MCF 10A (cell line): ENCODE results near the gene TMEM184B. TPM values are rescaled to one million over a fixed set of nuclear protein-coding genes. Genes with fewer than 3 reads are reported as not detected.
A peak's percentile ranks its signal among the peaks of the same experiment; 100 is the strongest.

ENCODE experiments used
- BruUV-seq: library from RNA; stranded (reverse); fragments of 400-500 nt; replicated peaks from 2 replicates; lab custom pipeline; 2021; lab: Mats Ljungman, UMichigan
- CTCF ChIA-PET: fragments of 300-600 bp; sonication (Branson Sonifier 250); formaldehyde crosslinking; extraction: SDS; loops from one replicate; lab custom pipeline; 2021; ENCODE audit warnings: antibody characterized with exemption, inconsistent platforms; lab: Yijun Ruan, JAX
- POLR2A ChIA-PET: fragments of 300-600, 350-650 bp; sonication (Branson Sonifier 250); formaldehyde crosslinking; extraction: SDS; loops from one replicate; lab custom pipeline; 2020; ENCODE audit warnings: antibody characterized with exemption, inconsistent platforms; lab: Yijun Ruan, JAX
- DNase-seq: peaks from one replicate; pipeline ENCODE4 v3.0.0-alpha.2; 2018; ENCODE audit not compliant: unreplicated experiment
- H3K27ac Mint-ChIP-seq: one replicate; pipeline ENCODE4 v1.8.0; 2022; ENCODE audit warnings: mild to moderate bottlenecking, low read depth, mixed read lengths; ENCODE audit not compliant: unreplicated experiment
- H3K27me3 Mint-ChIP-seq: one replicate; pipeline ENCODE4 v1.8.0; 2022; ENCODE audit warnings: mixed read lengths; ENCODE audit not compliant: insufficient read depth, unreplicated experiment
- H3K36me3 Mint-ChIP-seq: one replicate; pipeline ENCODE4 v1.8.0; 2022; ENCODE audit warnings: mild to moderate bottlenecking, moderate library complexity, mixed read lengths; ENCODE audit not compliant: insufficient read depth, unreplicated experiment
- H3K4me1 Mint-ChIP-seq: one replicate; pipeline ENCODE4 v1.8.0; 2022; ENCODE audit warnings: mixed read lengths; ENCODE audit not compliant: insufficient read depth, unreplicated experiment
- H3K4me3 Mint-ChIP-seq: one replicate; pipeline ENCODE4 v1.8.0; 2022; ENCODE audit warnings: mild to moderate bottlenecking, moderate library complexity, mixed read lengths; ENCODE audit not compliant: unreplicated experiment
- H3K9me3 Mint-ChIP-seq: one replicate; pipeline ENCODE4 v1.8.0; 2022; ENCODE audit warnings: mixed read lengths; ENCODE audit not compliant: unreplicated experiment
- intact Hi-C: fragments of 100-400 bp; cut with micrococcal nuclease; formaldehyde crosslinking; loops from 2 replicates; pipeline ENCODE4 v1.14.1; 2022
- total RNA-seq: library from RNA; stranded (reverse); gene quantifications from 2 replicates; pipeline ENCODE4 v1.2.3, GENCODE V29; 2022
- TF ChIP-seq, protein P1 (sequence below): fragments of 200-600 bp; IDR thresholded peaks from one replicate; pipeline ENCODE4 v1.8.0; 2022; ENCODE audit warnings: antibody characterized with exemption, mild to moderate bottlenecking; ENCODE audit not compliant: unreplicated experiment

Gene TMEM184B
- total RNA-seq, 1 experiment from 2014 or later: 58.7 TPM

DNA sequence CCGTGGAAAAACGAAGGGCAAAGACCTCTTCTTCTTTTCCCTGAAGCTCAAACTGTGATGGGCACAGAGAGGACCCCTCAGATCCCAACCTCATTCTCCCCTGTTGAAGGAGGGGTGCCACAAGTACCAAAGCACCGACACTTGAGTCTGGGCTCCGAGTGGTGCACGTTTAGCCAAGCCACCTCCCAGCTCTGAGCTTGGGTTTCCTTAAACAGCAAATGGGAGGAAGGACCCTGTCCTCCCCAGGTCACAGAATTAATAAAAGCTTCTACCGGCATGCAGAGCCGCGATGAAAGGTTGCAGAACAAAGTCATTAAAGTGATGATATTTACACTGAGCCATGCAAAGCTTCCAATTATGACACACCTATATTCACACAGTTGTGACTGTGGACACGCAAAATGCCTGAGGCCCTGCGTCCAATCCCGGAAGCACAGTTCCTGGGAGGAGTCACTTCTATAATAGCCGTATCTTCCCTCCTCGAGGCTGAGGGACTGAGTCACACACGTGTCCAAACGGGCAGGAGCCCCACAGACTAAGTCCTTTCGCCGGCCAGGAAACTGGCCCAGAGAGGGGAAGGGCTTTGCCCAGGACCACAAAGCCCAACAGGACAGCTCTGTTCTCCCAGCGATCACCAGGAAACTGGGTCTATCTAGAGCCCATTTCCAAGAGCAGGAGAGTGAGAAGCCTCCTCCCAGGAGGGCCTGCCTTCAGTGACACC lies 45.3 kb upstream of the TMEM184B start:
- Mint-ChIP-seq H3K36me3 (peaks cover 22% of the 10 kb centered on the region), H3K4me1 (peaks cover 31% of the 10 kb centered on the region), H3K4me3 (peak overlapping the region; percentile 93), H3K9me3 (no peaks in the 10 kb centered on the region), H3K27ac (peak overlapping the region; percentile 93), H3K27me3 (no peaks in the 10 kb centered on the region)
- TF ChIP-seq, protein P1, sequence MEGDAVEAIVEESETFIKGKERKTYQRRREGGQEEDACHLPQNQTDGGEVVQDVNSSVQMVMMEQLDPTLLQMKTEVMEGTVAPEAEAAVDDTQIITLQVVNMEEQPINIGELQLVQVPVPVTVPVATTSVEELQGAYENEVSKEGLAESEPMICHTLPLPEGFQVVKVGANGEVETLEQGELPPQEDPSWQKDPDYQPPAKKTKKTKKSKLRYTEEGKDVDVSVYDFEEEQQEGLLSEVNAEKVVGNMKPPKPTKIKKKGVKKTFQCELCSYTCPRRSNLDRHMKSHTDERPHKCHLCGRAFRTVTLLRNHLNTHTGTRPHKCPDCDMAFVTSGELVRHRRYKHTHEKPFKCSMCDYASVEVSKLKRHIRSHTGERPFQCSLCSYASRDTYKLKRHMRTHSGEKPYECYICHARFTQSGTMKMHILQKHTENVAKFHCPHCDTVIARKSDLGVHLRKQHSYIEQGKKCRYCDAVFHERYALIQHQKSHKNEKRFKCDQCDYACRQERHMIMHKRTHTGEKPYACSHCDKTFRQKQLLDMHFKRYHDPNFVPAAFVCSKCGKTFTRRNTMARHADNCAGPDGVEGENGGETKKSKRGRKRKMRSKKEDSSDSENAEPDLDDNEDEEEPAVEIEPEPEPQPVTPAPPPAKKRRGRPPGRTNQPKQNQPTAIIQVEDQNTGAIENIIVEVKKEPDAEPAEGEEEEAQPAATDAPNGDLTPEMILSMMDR: no peak
- peak; percentile 97 for DNase-seq
- intact Hi-C loops: loop anchor here (1.0 to 5.0 kb wide), 2 partner anchors 30 to 76 kb away; no protein-coding TSS in a partner anchor
- no TSS peak for BruUV-seq
- POLR2A ChIA-PET: interaction anchor here (0.6 to 10.0 kb wide), 27 partner anchors 8 to 261 kb away, joined by 3 to 146 read pairs (median 5); partner anchors contain the start of genes PICK1, PLA2G6 and TMEM184B
- CTCF ChIA-PET: interaction anchor here (0.6 to 0.8 kb wide), 4 partner anchors 9 to 212 kb away, joined by 3 to 5 read pairs (median 4); no protein-coding TSS in a partner anchor

DNA sequence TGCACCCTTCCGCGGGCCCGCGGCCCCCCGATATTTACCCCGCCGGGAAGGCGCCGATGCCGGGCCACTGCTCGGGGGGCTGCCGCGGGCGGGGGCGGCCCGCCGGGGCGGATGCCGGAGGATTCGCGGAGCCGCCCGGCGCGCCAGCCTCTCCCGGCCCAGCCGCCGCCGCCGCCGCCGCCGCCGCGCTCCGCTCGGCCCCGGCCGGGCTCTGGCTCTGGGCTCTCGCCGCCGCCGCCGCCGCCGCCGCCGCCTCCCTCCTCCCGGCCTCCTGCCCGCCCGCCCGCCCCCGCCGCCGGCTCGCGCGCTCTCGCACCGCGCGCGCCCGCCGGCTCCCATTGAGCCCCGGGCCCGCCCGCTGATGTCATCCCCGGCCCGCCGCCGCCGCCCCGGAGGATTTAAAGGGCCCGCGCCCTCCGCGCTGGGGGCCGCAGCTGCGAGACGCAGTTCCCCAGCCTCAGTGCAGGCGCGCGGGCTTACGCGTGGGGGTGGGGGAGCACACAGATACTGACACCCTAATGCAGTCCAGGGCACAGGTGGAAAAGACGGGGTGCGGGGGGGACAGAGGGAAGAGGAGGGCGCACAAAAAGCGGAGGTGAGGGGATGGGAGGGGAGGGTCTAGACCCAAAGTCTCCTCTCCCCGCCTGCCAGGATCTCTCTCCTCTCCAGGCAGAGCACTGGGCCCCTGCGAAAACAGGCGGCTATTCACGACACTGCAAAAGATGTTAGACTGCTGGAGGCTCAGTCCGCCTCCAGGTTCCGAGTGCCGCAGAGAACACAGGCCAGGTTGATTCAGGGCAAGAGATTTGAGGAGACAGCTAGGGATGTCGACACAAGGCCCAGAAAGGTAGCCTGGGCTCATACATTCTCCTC lies 44.5 kb upstream of the TMEM184B start, which contains the start of gene CSNK1E:
Gene CSNK1E, minus strand, starts transcription at position 312 of the 873 bp plus-strand sequence. CDS start 3,276 bp downstream, outside the sequence.
- H3K4me3 Mint-ChIP-seq: peak within 1 kb of the TSS; percentile 93
- POLR2A ChIA-PET: interaction anchor here (0.6 to 10.0 kb wide), 24 partner anchors 7 to 260 kb away, joined by 3 to 146 read pairs (median 6); partner anchors contain the start of genes PICK1, PLA2G6 and TMEM184B
- H3K27ac Mint-ChIP-seq: peak within 1 kb of the TSS; percentile 93
- CTCF ChIA-PET: interaction anchor here (0.7 to 0.8 kb wide), 3 partner anchors 10 to 12 kb away, joined by 3 to 5 read pairs (median 4); no protein-coding TSS in a partner anchor
- H3K27me3 Mint-ChIP-seq: no peaks in the 10 kb centered on the region
- no TSS peak for BruUV-seq
- peaks cover 39% of the 10 kb centered on the region for H3K4me1 Mint-ChIP-seq
- intact Hi-C loops: loop anchor here (5.0 kb wide), 1 partner anchor 75 kb away; no protein-coding TSS in a partner anchor
- peak; percentile 69 for DNase-seq
- H3K36me3 Mint-ChIP-seq: peaks cover 26% of the 10 kb centered on the region
- TF ChIP-seq, protein P1: no peak
- no peaks in the 10 kb centered on the region for H3K9me3 Mint-ChIP-seq

DNA sequence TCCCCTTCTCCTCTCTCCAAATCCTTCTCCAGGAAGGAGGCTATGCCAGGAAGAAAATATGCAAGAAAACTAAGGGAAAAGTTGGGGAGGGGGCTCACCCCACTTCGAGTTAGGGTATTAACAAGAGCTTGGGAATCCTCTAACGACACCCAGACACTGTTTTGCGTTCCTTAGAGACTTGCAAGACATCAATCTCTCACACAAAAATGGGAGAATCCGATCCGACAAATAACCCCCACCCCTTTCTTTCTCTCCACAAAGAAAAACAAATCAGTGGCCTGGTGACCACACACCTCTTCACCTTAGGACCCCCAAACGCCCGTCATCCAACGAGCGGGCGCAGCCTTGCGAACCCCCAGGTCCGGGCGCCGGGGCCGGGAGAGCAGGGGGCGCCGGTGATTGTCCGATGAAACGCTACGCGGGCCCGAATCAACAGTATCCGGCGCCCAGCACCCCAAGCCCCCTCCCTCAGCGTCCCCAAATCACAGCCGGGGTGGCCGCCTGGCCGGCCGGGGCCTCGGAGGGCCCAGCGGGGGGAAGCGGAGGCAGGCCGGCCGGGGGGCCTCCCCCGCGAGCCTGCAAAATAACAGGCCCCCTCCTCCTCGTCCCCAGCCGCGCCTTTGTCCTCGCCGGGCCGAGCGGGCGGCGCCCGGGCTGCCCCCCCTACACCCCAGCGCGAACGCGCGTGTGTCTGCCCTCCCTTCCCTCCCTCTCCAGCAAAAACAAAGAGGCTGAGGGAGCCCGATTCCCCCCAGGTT lies 43.7 kb upstream of the TMEM184B start:
- Mint-ChIP-seq H3K9me3 (no peaks in the 10 kb centered on the region), H3K4me3 (peak overlapping the region; percentile 93), H3K36me3 (peaks cover 31% of the 10 kb centered on the region), H3K27me3 (no peaks in the 10 kb centered on the region), H3K4me1 (peaks cover 46% of the 10 kb centered on the region), H3K27ac (peak overlapping the region; percentile 93)
- TF ChIP-seq, protein P1: no peak
- intact Hi-C loops: loop anchor here (5.0 kb wide), 1 partner anchor 74 kb away; no protein-coding TSS in a partner anchor
- ChIA-PET CTCF (no interaction called here), POLR2A (interaction anchor here (0.7 to 10.0 kb wide), 12 partner anchors 11 to 389 kb away, joined by 3 to 146 read pairs (median 5); partner anchors contain the start of genes GTPBP1, MAFF, PLA2G6 and TMEM184B)
- DNase-seq: peak; percentile 50
- BruUV-seq: TSS peak; percentile 17
